Measurements from ENCODE around the gene MAGI1.
"Not testable (repeated sequence)": the region's sequence is repeated elsewhere in the genome, so short reads cannot be mapped to it uniquely, and the experiment has no call there.

The MAGI1 gene

GRCh38 chr3:65523878-65524277 lies 514.8 kb downstream of the MAGI1 start:
- H3K4me3 ChIP-seq (ENCODE audit: low read length): no peak overlapping the region
- no peak for DNase-seq (ENCODE audit: low read depth, low spot score)

DNA sequence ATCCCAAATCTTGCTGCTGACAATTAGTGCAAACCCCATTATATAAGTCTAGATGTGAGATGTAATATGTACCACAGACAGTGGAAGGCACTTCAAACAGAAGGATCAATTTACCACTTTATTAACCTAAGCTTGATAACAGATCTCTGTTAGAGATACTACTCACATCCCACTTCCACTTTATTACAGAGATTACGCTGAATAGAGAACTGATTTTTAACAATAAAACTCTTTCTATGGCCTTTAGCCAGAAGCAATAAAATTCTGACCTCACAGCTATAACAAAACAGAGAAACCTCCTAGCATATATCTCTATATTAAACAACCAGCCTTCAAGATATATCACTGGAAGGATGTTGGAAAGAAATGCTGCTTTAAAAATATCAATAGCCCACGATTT lies 517.7 kb downstream of the MAGI1 start:
- no peak overlapping the region for H3K4me3 ChIP-seq (ENCODE audit: low read length)
- no peak for DNase-seq (ENCODE audit: low read depth, low spot score)

DNA sequence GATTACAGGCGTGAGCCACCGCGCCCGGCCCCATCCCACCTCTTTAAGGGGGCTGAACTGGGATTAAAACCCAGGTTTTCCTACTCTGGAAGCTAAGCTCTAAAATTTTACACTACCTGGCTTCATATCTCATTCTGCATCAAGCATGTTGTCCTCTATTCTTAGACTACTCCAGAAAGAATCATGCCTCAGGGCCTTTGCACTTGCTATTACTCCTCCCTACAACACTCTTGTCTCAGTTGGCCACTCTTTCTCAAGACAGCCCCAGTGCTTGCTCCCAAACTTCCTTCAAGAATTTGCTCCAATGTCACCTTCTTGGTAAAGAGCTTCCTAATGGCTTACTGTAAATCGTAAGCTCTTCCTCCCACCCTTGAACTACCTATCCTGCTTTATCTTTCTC lies 521.7 kb downstream of the MAGI1 start:
- no peak for DNase-seq (ENCODE audit: low read depth, low spot score)
- no peak overlapping the region for H3K4me3 ChIP-seq (ENCODE audit: low read length)

- not testable (repeated sequence) for DNase-seq (ENCODE audit: low read depth, low spot score); H3K4me3 ChIP-seq (ENCODE audit: low read length)
Observed at GRCh38 chr3:65514317-65514716, 524.4 kb downstream of the MAGI1 start.

DNA sequence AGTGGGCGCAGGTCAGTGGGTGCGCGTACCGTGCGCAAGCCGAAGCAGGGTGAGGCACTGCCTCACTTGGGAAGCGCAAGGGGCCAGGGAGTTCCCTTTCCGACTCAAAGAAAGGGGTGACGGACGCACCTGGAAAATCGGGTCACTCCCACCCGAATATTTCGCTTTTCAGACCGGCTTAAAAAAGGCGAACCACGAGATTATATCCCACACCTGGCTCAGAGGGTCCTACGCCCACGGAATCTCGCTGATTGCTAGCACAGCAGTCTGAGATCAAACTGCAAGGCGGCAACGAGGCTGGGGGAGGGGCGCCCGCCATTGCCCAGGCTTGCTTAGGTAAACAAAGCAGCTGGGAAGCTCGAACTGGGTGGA lies 529.3 kb downstream of the MAGI1 start:
- not testable (repeated sequence) for DNase-seq (ENCODE audit: low read depth, low spot score); H3K4me3 ChIP-seq (ENCODE audit: low read length)

DNA sequence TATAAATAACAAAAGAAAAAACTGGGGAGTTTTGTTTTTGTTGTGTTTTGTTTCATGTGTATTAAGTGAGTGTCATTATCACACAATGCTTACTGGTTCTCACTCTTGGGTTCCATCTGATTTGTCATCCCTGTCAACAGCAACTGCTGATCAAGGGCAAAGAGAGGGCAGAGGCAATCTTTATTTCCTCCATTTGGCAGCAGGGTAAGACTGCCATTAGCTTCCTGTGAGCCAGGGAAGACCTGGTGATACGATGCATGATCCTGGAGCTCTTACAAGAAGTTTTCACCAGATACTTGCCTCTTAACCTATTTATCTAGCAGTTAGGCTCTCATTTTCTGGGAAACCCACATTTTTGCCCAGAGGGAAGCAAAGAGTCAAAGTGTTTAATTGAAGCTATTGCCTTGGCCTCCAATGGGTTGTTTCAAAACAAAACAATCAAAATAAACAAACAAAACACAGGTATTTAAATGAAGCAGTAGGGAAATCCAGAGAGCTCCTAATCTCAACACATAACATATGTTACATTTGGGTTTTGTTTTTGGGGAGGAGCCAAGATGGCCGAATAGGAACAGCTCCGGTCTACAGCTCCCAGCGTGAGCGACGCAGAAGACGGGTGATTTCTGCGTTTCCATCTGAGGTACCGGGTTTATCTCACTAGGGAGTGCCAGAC lies 529.8 kb downstream of the MAGI1 start:
- no peak overlapping the region for H3K4me3 ChIP-seq (ENCODE audit: low read length)
- no peak for DNase-seq (ENCODE audit: low read depth, low spot score)

- H3K4me3 ChIP-seq (ENCODE audit: low read length): no peak overlapping the region
- no peak for DNase-seq (ENCODE audit: low read depth, low spot score)
Observed at GRCh38 chr3:65507437-65507836, 531.3 kb downstream of the MAGI1 start.

GRCh38 chr3:65503776-65504175 lies 534.9 kb downstream of the MAGI1 start:
- no peak for DNase-seq (ENCODE audit: low read depth, low spot score)
- no peak overlapping the region for H3K4me3 ChIP-seq (ENCODE audit: low read length)

DNA sequence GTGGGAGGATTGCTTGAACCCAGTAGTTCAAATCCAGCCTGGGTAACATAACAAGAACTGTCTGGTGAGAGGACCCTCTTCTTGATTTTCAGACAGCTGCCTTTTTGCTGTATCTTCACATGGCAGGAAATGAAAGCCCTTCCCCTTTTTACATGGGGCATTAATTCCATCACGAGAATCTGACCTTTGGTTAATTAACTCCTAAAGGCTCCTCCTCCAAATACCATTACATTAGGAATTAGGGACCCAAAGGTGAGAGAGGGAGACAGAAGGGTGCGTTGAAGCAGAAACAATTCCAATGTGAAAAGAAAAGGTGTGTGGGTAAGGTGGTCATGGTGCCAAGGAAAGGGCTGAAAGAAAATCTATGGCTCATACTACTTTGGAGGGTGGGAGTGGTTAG lies 536.2 kb downstream of the MAGI1 start:
- H3K4me3 ChIP-seq (ENCODE audit: low read length): no peak overlapping the region
- no peak for DNase-seq (ENCODE audit: low read depth, low spot score)

DNA sequence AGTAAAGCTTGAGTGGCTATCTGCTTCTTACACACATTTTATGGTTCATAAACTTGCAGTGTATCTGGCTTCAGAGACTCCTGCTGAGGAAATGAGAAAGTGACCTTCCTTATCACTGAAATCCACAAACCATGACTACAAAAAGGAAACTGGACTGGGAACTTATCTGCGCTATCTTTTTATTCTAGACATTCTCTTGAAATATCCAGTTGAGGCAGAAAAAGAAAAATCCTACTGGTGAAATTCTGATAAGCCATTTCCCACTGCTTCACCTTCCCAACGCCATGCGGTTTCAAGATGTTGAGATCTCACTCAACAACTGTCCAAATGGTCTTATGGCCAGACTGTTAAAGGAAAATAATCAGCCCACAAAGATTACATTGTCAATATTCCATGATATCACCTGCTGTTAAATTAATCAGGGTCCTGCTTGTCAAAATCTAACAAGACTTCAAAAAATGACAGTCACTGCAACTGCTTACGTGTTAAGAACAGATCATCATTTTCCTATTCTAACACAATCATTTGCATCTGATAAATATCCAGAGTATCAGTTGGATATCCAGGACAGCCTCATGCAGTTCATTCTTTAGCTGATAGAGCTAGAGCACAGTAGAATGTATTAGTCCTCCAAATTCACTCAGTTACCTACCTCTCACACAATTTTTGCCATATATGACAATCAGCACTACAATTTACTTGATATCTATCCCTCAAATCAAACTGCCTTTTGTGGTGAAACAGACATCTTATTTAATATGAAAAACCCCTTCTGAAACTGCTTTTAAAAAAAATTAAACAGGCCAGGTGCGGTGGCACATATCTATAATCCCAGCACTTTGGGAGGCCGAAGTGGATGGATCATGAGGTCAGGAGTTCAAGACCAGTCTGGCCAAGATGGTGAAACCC lies 538.1 kb downstream of the MAGI1 start:
- no peak for DNase-seq (ENCODE audit: low read depth, low spot score)
- no peak overlapping the region for H3K4me3 ChIP-seq (ENCODE audit: low read length)

- H3K4me3 ChIP-seq (ENCODE audit: low read length): no peak overlapping the region
- no peak for DNase-seq (ENCODE audit: low read depth, low spot score)
Observed at GRCh38 chr3:65497846-65498245, 540.9 kb downstream of the MAGI1 start.

GRCh38 chr3:65497236-65497635 lies 541.5 kb downstream of the MAGI1 start:
- no peak for DNase-seq (ENCODE audit: low read depth, low spot score)
- H3K4me3 ChIP-seq (ENCODE audit: low read length): no peak overlapping the region

DNA sequence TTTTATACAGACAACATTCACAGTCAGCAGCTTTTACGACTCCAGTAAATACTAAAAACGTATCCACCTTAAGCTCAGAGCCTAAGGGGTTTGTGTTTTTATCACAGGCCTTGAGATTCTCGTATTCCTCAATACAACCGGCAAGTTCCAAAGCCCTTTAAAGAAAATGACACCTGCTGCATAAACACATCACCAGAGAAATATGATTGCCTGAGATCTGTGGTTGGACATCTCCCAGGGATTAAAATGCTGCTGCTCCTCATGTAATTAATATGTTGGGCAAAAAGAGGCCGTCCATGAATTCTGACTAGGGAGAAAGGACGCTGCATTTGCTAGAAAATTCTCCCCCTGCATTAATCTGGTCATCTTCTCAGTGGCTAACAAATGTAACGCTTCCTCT lies 544.8 kb downstream of the MAGI1 start:
- no peak for DNase-seq (ENCODE audit: low read depth, low spot score)
- no peak overlapping the region for H3K4me3 ChIP-seq (ENCODE audit: low read length)

- no peak overlapping the region for H3K4me3 ChIP-seq (ENCODE audit: low read length)
- no peak for DNase-seq (ENCODE audit: low read depth, low spot score)
Observed at GRCh38 chr3:65493371-65493882, 545.3 kb downstream of the MAGI1 start.

GRCh38 chr3:65492249-65492648 lies 546.5 kb downstream of the MAGI1 start:
- DNase-seq (ENCODE audit: low read depth, low spot score): no peak

GRCh38 chr3:65490114-65490513 lies 548.6 kb downstream of the MAGI1 start:
- DNase-seq (ENCODE audit: low read depth, low spot score): no peak
- no peak overlapping the region for H3K4me3 ChIP-seq (ENCODE audit: low read length)

More at GRCh38 chr3:65492249-65492648, 546.5 kb downstream of the MAGI1 start:
- H3K4me3 ChIP-seq (ENCODE audit: low read length): no peak overlapping the region

- no peak for DNase-seq (ENCODE audit: low read depth, low spot score)
- no peak overlapping the region for H3K4me3 ChIP-seq (ENCODE audit: low read length)
Observed at GRCh38 chr3:65489253-65489652, 549.5 kb downstream of the MAGI1 start.

DNA sequence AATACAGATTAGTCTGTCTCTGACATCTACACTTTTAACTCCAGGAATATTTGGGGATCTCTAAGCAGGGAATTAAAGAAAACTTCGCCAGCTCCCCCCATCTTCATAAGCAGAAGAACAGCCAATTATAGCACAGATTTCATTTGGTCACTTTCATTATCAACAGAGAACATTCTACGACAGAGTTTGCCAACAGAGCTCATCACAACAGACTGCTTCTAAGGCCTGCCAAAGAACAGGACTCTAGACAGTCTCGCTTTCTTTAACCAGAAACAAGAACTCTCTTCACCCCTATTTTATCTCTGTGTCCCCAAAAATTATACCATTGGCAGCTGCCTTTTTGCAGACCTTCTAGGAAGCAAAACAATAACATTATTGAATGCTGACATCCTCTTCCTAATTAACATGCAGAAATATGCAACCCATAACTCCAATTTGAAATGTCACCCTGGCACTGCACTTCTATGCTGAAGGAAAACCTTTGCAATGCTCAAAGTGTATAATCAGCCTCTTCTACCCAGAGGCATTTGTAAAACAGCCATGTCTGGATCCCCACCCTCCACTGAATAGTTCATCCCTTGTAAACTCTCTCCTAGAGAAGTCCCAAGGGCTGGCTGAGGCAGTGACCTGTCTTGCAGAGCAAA lies 552.8 kb downstream of the MAGI1 start:
- DNase-seq (ENCODE audit: low read depth, low spot score): no peak
- no peak overlapping the region for H3K4me3 ChIP-seq (ENCODE audit: low read length)

DNA sequence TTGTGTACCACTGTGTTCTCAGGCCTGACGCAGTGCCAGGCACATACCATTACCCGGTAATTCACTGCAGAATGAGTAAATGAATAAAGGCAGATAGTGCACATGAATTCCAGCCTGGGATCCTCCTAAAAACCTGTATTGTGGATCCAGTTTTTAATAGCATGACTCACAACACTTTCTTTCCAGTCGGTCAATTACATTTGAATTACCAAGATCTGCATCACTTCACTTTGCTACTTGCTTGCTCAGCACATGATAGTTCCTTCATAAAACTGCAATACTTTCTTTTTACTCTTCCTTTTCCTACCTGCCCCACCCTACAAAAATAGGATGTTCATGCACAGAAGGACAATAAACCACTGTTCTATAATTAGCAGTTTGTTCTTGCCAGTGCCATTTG lies 553.8 kb downstream of the MAGI1 start:
- no peak overlapping the region for H3K4me3 ChIP-seq (ENCODE audit: low read length)
- DNase-seq (ENCODE audit: low read depth, low spot score): no peak

GRCh38 chr3:65483480-65483879 lies 555.2 kb downstream of the MAGI1 start:
- no peak overlapping the region for H3K4me3 ChIP-seq (ENCODE audit: low read length)
- no peak for DNase-seq (ENCODE audit: low read depth, low spot score)

Measured in Jurkat, Clone E6-1 (cell line).